ENCODE results near the gene SIRT6. TPM values are rescaled to one million over a fixed set of nuclear protein-coding genes. Genes with fewer than 3 reads are reported as not detected.
"Not testable (repeated sequence)": the region's sequence is repeated elsewhere in the genome, so short reads cannot be mapped to it uniquely, and the experiment has no call there.

The SIRT6 gene
- total and polyA plus RNA-seq, 5 donors, result 11.2 to 16.6 (median 13.9) TPM

GRCh38 chr19:4151623-4152022 lies 30.7 kb downstream of the SIRT6 start:
- DNase-seq, result no peak
- 65% methylated on average over 6 of the region's 6 CpGs for WGBS
- Histone ChIP-seq H3K4me1 (ENCODE audit: control insufficient read depth, insufficient read depth, low read length) (no peaks in the 10 kb centered on the region), H3K9me3 (ENCODE audit: control insufficient read depth, low read length) (no peaks in the 10 kb centered on the region), H3K27me3 (ENCODE audit: control insufficient read depth, insufficient read depth) (no peaks in the 10 kb centered on the region), H3K27ac (ENCODE audit: low read length) (no peak overlapping the region), H3K4me3 (ENCODE audit: low read length) (no peak overlapping the region)
- intact Hi-C loops (cut with DNase I), result no loop called here
- ATAC-seq, result no peak

GRCh38 chr19:4149518-4150288 lies 32.7 kb downstream of the SIRT6 start:
- Histone ChIP-seq H3K4me1 (ENCODE audit: control insufficient read depth, insufficient read depth, low read length) (no peaks in the 10 kb centered on the region), H3K27me3 (ENCODE audit: control insufficient read depth, insufficient read depth) (no peaks in the 10 kb centered on the region), H3K27ac (ENCODE audit: low read length) (no peak overlapping the region), H3K4me3 (ENCODE audit: low read length) (no peak overlapping the region), H3K9me3 (ENCODE audit: control insufficient read depth, low read length) (no peaks in the 10 kb centered on the region)
- intact Hi-C loops (cut with DNase I), result loop anchor here in 1 of 4 donors (10.0 kb wide), 1 partner anchor 55 kb away; no protein-coding TSS in a partner anchor
- WGBS, result 44% methylated on average over 17 of the region's 17 CpGs
- no peak for DNase-seq
- peak in 1 of 2 donors; percentile 22 for ATAC-seq

DNA sequence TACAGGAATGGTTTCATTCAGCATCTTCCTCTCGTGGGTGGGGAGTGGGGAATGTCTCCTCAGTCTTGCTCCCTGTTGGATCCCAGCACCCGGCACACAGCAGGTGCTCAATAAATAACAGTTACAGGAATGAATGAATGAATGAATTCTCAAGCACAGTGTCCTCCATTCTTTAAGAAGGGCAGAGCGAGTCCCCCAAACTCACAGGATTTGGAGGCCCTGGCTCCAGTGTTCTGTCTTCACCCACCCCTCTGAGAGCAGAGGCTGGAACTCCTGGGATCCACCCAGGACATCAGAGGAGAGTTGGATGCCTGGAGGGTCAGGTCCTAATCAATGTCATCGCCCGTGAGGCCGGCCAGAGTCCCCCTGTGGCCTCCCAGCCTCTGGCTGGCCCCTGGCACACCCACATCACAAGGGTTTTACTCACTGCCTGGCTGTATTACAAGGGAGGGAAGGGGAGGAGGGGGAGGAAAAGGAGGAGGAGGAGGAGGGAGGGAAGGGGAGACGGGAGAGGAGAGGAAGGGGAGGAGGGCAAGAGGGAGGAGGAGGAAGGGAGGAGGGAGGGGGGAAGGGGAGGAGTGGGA lies 37.6 kb downstream of the SIRT6 start:
- Histone ChIP-seq H3K4me1 (ENCODE audit: control insufficient read depth, insufficient read depth, low read length) (no peaks in the 10 kb centered on the region), H3K4me3 (ENCODE audit: low read length) (no peak overlapping the region), H3K27ac (ENCODE audit: low read length) (no peak overlapping the region), H3K27me3 (ENCODE audit: control insufficient read depth, insufficient read depth) (no peaks in the 10 kb centered on the region), H3K9me3 (ENCODE audit: control insufficient read depth, low read length) (no peaks in the 10 kb centered on the region)
- DNase-seq (peak in 1 of 3 donors; percentile 18), ATAC-seq (peak; percentile 34 to 60)
- 34% methylated on average over 7 of the region's 7 CpGs for WGBS
- intact Hi-C loops (cut with DNase I), result loop anchor here in 1 of 4 donors (10.0 kb wide), 1 partner anchor 60 kb away; no protein-coding TSS in a partner anchor

DNA sequence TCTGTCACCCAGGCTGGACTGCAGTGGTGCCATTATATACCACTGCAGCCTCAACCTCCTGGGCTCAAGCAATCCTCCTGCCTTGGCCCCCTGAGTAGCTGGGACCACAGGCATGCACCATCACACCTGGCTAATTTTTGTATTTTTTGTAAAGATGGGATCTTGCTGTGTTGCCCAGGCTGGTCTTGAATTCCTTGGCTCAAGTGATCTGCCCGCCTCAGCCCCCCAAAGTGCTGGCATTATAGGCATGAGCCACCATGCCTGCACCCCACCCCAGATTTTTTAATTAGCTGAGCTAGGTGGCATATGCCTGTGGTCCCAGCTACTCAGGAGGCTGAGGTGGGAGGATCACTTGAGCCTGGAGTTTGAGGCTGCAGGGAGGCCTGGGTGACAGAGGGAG lies 39.4 kb downstream of the SIRT6 start:
- not testable (repeated sequence) for H3K4me3 ChIP-seq (ENCODE audit: low read length); DNase-seq; H3K27me3 ChIP-seq (ENCODE audit: control insufficient read depth, insufficient read depth); ATAC-seq; H3K9me3 ChIP-seq (ENCODE audit: control insufficient read depth, low read length); H3K4me1 ChIP-seq (ENCODE audit: control insufficient read depth, insufficient read depth, low read length); H3K27ac ChIP-seq (ENCODE audit: low read length)
- 94% methylated on average over 1 of the region's 1 CpG for WGBS
- intact Hi-C loops (cut with DNase I), result loop anchor here in 1 of 4 donors (10.0 kb wide), 1 partner anchor 62 kb away; no protein-coding TSS in a partner anchor

DNA sequence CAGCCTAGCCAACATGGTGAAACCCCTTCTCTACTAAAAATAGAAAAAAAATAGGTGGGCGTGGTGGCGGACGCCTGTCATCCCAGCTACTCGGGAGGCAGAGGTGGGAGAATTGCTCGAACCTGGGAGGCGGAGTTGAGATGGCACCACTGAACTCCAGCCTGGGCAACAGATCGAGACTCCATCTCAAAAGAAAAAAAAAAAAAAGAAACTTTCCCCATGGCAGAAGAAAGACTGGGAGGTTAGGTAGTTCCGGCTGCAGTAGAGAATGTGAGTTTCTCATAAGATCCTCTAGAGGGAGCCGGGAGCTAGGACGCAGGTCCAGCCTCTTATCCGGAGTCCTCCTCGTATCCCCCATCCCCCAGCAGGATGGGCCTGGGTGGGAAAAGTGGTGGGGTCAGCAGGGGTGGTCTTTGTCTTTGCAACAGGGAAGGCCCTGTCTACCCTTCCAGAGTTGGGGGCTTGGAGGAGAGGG lies 42.1 kb downstream of the SIRT6 start:
- Histone ChIP-seq H3K9me3 (ENCODE audit: control insufficient read depth, low read length) (no peaks in the 10 kb centered on the region), H3K4me1 (ENCODE audit: control insufficient read depth, insufficient read depth, low read length) (no peaks in the 10 kb centered on the region), H3K4me3 (ENCODE audit: low read length) (no peak overlapping the region), H3K27me3 (ENCODE audit: control insufficient read depth, insufficient read depth) (no peaks in the 10 kb centered on the region), H3K27ac (ENCODE audit: low read length) (no peak overlapping the region)
- intact Hi-C loops (cut with DNase I), result loop anchor here in 1 of 4 donors (10.0 kb wide), 1 partner anchor 65 kb away; no protein-coding TSS in a partner anchor
- 23% methylated on average over 12 of the region's 12 CpGs for WGBS
- DNase-seq (peak in 1 of 3 donors; percentile 64), ATAC-seq (peak; percentile 84 to 86)

DNA sequence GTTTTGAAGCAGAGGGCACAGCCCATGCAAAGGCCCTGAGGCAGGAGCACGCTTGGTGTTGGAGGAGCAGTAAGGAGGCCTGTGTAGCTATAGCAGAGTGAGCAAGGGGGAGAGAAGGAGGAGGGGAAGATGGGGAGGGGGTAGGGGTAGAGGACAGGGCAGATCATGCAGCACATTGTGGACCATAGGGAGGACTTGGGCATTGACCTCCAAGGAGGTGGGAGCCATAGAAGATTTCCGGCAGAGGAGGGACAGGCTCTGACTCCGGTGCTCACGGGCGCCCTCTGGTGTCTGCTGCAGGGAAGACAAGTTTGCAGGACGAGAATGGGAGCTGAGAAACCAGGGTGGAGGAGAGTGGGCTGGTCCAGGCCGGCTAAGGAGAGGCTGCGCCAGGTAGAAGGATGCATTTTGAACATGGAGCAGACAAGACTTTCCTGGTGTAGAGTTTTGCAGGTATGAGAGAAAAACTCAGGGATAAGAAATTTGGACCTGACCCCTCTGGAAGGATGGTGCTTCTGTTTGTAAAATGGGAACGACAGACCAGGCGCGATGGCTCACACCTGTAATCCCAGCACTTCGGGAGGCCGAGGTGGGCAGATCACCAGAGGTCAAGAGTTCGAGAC lies 42.6 kb downstream of the SIRT6 start:
- H3K4me3 ChIP-seq (ENCODE audit: low read length), result no peak overlapping the region
- DNase-seq, result peak; percentile 72 to 92 (median 89)
- H3K27ac ChIP-seq (ENCODE audit: low read length), result no peak overlapping the region
- H3K9me3 ChIP-seq (ENCODE audit: control insufficient read depth, low read length), result no peaks in the 10 kb centered on the region
- ATAC-seq, result peak; percentile 82 to 90
- no peaks in the 10 kb centered on the region for H3K4me1 ChIP-seq (ENCODE audit: control insufficient read depth, insufficient read depth, low read length)
- 38% methylated on average over 14 of the region's 14 CpGs for WGBS
- no peaks in the 10 kb centered on the region for H3K27me3 ChIP-seq (ENCODE audit: control insufficient read depth, insufficient read depth)
- intact Hi-C loops (cut with DNase I), result loop anchor here in 1 of 4 donors (10.0 kb wide), 1 partner anchor 65 kb away; no protein-coding TSS in a partner anchor

DNA sequence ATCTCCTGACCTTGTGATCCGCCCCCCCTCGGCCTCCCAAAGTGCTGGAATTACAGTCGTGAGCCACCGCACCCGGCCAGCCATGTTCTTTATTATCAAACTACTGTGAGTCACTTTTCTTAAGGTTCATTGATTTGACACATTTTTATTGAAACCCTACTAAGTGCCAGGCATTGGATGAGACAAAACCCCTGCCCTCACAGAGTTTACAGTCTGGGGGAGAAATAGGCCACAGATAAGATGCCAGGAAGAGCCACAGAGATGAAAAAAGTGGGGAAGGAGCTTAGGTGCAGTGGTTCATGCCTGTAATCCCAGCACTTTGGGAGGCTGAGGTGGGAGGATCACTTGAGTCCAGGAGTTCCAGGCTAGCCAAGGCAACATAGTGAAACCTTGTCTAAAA lies 43.9 kb downstream of the SIRT6 start:
- Histone ChIP-seq H3K27me3 (ENCODE audit: control insufficient read depth, insufficient read depth) (no peaks in the 10 kb centered on the region), H3K27ac (ENCODE audit: low read length) (no peak overlapping the region), H3K4me1 (ENCODE audit: control insufficient read depth, insufficient read depth, low read length) (no peaks in the 10 kb centered on the region), H3K9me3 (ENCODE audit: control insufficient read depth, low read length) (no peaks in the 10 kb centered on the region), H3K4me3 (ENCODE audit: low read length) (no peak overlapping the region)
- 80% methylated on average over 5 of the region's 5 CpGs for WGBS
- ATAC-seq (no peak), DNase-seq (no peak)
- intact Hi-C loops (cut with DNase I), result no loop called here

GRCh38 chr19:4136680-4137088 lies 45.7 kb downstream of the SIRT6 start:
- Histone ChIP-seq H3K4me1 (ENCODE audit: control insufficient read depth, insufficient read depth, low read length) (no peaks in the 10 kb centered on the region), H3K27ac (ENCODE audit: low read length) (no peak overlapping the region), H3K4me3 (ENCODE audit: low read length) (no peak overlapping the region), H3K27me3 (ENCODE audit: control insufficient read depth, insufficient read depth) (no peaks in the 10 kb centered on the region), H3K9me3 (ENCODE audit: control insufficient read depth, low read length) (no peaks in the 10 kb centered on the region)
- WGBS, result 90% methylated on average over 8 of the region's 8 CpGs
- DNase-seq, result no peak
- no peak for ATAC-seq
- intact Hi-C loops (cut with DNase I), result no loop called here

GRCh38 chr19:4135386-4135785 lies 47.0 kb downstream of the SIRT6 start:
- ATAC-seq; H3K4me1 ChIP-seq (ENCODE audit: control insufficient read depth, insufficient read depth, low read length); intact Hi-C loops (cut with DNase I); H3K27ac ChIP-seq (ENCODE audit: low read length); H3K9me3 ChIP-seq (ENCODE audit: control insufficient read depth, low read length); DNase-seq; H3K27me3 ChIP-seq (ENCODE audit: control insufficient read depth, insufficient read depth); H3K4me3 ChIP-seq (ENCODE audit: low read length): not testable (repeated sequence)
- 89% methylated on average over 9 of the region's 9 CpGs for WGBS

GRCh38 chr19:4134351-4134750 lies 48.0 kb downstream of the SIRT6 start:
- Histone ChIP-seq H3K4me1 (ENCODE audit: control insufficient read depth, insufficient read depth, low read length) (peaks cover 1% of the 10 kb centered on the region), H3K27ac (ENCODE audit: low read length) (no peak overlapping the region), H3K4me3 (ENCODE audit: low read length) (no peak overlapping the region), H3K9me3 (ENCODE audit: control insufficient read depth, low read length) (no peaks in the 10 kb centered on the region), H3K27me3 (ENCODE audit: control insufficient read depth, insufficient read depth) (no peaks in the 10 kb centered on the region)
- ATAC-seq (peak in 1 of 2 donors; percentile 14), DNase-seq (no peak)
- WGBS, result 26% methylated on average over 6 of the region's 6 CpGs
- intact Hi-C loops (cut with DNase I), result no loop called here

All from right cardiac atrium (tissue), 5 donors.